K562 (cell line): ENCODE results near the gene FKBP2. TPM values are rescaled to one million over a fixed set of nuclear protein-coding genes. Genes with fewer than 3 reads are reported as not detected.

ENCODE experiments used
- CBX2 ChIP-seq: fragments of 200-600 bp; sonication (generic); IDR thresholded peaks from one replicate; pipeline ENCODE4 v1.6.1; 2012; ENCODE audit warnings: mild to moderate bottlenecking, low read length, inconsistent platforms; ENCODE audit not compliant: insufficient read depth, poor library complexity, severe bottlenecking
- CHD2 ChIP-seq: IDR thresholded peaks from 2 replicates; pipeline ENCODE4 v1.6.1; 2011; ENCODE audit warnings: low read depth, low read length
- CTCFL ChIP-seq: IDR thresholded peaks from 2 replicates; pipeline ENCODE4 v1.6.1; 2011; ENCODE audit warnings: borderline replicate concordance, low read depth, mild to moderate bottlenecking, moderate library complexity, low read length; ENCODE audit not compliant: insufficient read depth, poor library complexity, severe bottlenecking
- NONO ChIP-seq, 2 experiments: fragments of 200-400 bp in 1 of 2; fragments of 450-650 bp in 1 of 2; formaldehyde crosslinking in 1 of 2; IDR thresholded peaks; 2 replicates each; pipeline ENCODE4 v1.6.1; 2017; ENCODE audit warnings: low read depth in 2 of 2, mild to moderate bottlenecking in 2 of 2, moderate library complexity in 2 of 2, low read length in 1 of 2
- PRDM10 ChIP-seq: fragments of 450-650 bp; IDR thresholded peaks from 2 replicates; pipeline ENCODE4 v1.6.1; 2018; ENCODE audit not compliant: partially characterized antibody
- PREB ChIP-seq: sonication (generic); formaldehyde crosslinking; IDR thresholded peaks from 2 replicates; pipeline ENCODE4 v1.8.1; 2023; ENCODE audit warnings: mild to moderate bottlenecking, missing genetic modification reagents
- RCOR1 ChIP-seq, 2 experiments: IDR thresholded peaks; 2 replicates each; pipeline ENCODE4 v1.6.1; 2012; ENCODE audit warnings: low read depth in 2 of 2, low read length in 2 of 2, borderline replicate concordance in 1 of 2, improper control_type of control experiment in 1 of 2
- SAFB2 ChIP-seq: fragments of 200-400 bp; formaldehyde crosslinking; IDR thresholded peaks from 2 replicates; pipeline ENCODE4 v1.6.1; 2018; ENCODE audit warnings: borderline replicate concordance, low read length, low read depth, moderate library complexity; ENCODE audit not compliant: severe bottlenecking
- ZNF318 ChIP-seq, 2 experiments: fragments of 450-650 bp; IDR thresholded peaks; 2 replicates each; pipeline ENCODE4 v1.6.1; 2016; ENCODE audit warnings: mild to moderate bottlenecking in 2 of 2, borderline replicate concordance in 1 of 2, low read depth in 1 of 2, moderate library complexity in 1 of 2
- ZNF780A ChIP-seq: fragments of 250-450 bp; sonication (Bioruptor Pico); IDR thresholded peaks from 2 replicates; pipeline ENCODE4 v1.5.0; 2021; ENCODE audit warnings: mild to moderate bottlenecking
- polyA plus RNA-seq, 8 experiments: library from polyadenylated mRNA; depleted of rRNA in 4 of 8; stranded (reverse) in 5 of 8; unstranded in 3 of 8; fragments of >200 nt; fragmentation: Nextera tagmentation in 2 of 8; fragmentation: Illumina TruSeq in 1 of 8; extraction: Ambion mirVana in 2 of 8; extraction: Trizol in 1 of 8; gene quantifications; 2 replicates each; pipeline versions ENCODE4 v1.2.1 to v1.2.3, GENCODE V29; 2011 to 2014; ENCODE audit warnings: inconsistent platforms in 1 of 8, missing spikeins in 1 of 8
- total RNA-seq, 7 experiments: library from RNA; depleted of rRNA in 6 of 7; stranded (reverse); fragments of >200 nt in 6 of 7; fragmentation: Illumina TruSeq in 2 of 7; extraction: Trizol in 2 of 7; gene quantifications; 2 replicates each; pipeline versions ENCODE4 v1.2.1 to v1.2.3, GENCODE V29; 2011 to 2021; ENCODE audit warnings: low replicate concordance in 1 of 7

Gene FKBP2
- total and polyA plus RNA-seq, 9 of the 15 experiments (the other 6 are each of a cell fraction or from before 2014, with no cell fraction given) = 3.5 to 151 (median 58.1) TPM

GRCh38 chr11:64250415-64251015 is 9.6 kb downstream of the FKBP2 start (continued):
- TF ChIP-seq PREB (CRISPR knock-in tag) (no peak), RCOR1 (IDR thresholded peaks at IDR 0.05; ENCODE audit: borderline replicate concordance in 1 of 2, low read depth in 2 of 2, low read length in 2 of 2) (no peak), ZNF318 (IDR thresholded peaks at IDR 0.05; ENCODE audit: borderline replicate concordance in 1 of 2, low read depth in 1 of 2) (no peak), NONO (IDR thresholded peaks at IDR 0.05; ENCODE audit: low read depth in 2 of 2, low read length in 1 of 2) (peak in 1 of 2 experiments; percentile 11; a peak in 1 of 4 replicates), ZNF780A (CRISPR knock-in tag) (no peak), CHD2 (no peak), CBX2 (no peak), PRDM10 (no peak), CTCFL (no peak), SAFB2 (no peak)
